Neutrophil (primary cell): ENCODE results near the gene SERPINB7.

ENCODE experiments used
- H3K27ac ChIP-seq: fragments of 200-600 bp; sonication (generic); 2 replicates; pipeline ENCODE4 v1.5.1; 2016; ENCODE audit warnings: mild to moderate bottlenecking, moderate library complexity
- H3K27me3 ChIP-seq: fragments of 200-600 bp; sonication (generic); 2 replicates; pipeline ENCODE4 v1.6.0; 2016; ENCODE audit warnings: mild to moderate bottlenecking
- H3K36me3 ChIP-seq: fragments of 200-600 bp; sonication (generic); 2 replicates; pipeline ENCODE4 v1.5.1; 2017
- H3K4me1 ChIP-seq, 2 experiments: fragments of 200-600 bp in 1 of 2; sonication (generic) in 1 of 2; 1 replicate in 1 of 2; 2 replicates in 1 of 2; pipeline versions ENCODE4 v1.5.1 to v1.6.1; 2013 to 2016; ENCODE audit warnings: low read depth in 1 of 2, low read length in 1 of 2, mild to moderate bottlenecking in 1 of 2, moderate library complexity in 1 of 2; ENCODE audit not compliant: control insufficient read depth in 1 of 2, insufficient read depth in 1 of 2
- H3K4me3 ChIP-seq, 2 experiments: fragments of 200-600 bp in 1 of 2; sonication (generic) in 1 of 2; 1 replicate in 1 of 2; 2 replicates in 1 of 2; pipeline ENCODE4 v1.5.1; 2013 to 2016; ENCODE audit warnings: low read depth in 1 of 2, low read length in 1 of 2, mild to moderate bottlenecking in 1 of 2, moderate library complexity in 1 of 2
- H3K9me3 ChIP-seq: fragments of 200-600 bp; sonication (generic); 2 replicates; pipeline ENCODE4 v1.5.1; 2016
- TF ChIP-seq, protein P1 (sequence below): fragments of 200-600 bp; sonication (generic); IDR thresholded peaks from 2 replicates; pipeline ENCODE4 v1.5.1; 2016; ENCODE audit warnings: antibody characterized with exemption

SERPINB7 gene

GRCh38 chr18:63741769-63742168 lies 33.4 kb upstream of the SERPINB7 start:
- H3K27ac ChIP-seq, result no peak overlapping the region
- H3K9me3 ChIP-seq, result no peaks in the 10 kb centered on the region
- no peaks in the 10 kb centered on the region for H3K4me1 ChIP-seq
- TF ChIP-seq, protein P1, sequence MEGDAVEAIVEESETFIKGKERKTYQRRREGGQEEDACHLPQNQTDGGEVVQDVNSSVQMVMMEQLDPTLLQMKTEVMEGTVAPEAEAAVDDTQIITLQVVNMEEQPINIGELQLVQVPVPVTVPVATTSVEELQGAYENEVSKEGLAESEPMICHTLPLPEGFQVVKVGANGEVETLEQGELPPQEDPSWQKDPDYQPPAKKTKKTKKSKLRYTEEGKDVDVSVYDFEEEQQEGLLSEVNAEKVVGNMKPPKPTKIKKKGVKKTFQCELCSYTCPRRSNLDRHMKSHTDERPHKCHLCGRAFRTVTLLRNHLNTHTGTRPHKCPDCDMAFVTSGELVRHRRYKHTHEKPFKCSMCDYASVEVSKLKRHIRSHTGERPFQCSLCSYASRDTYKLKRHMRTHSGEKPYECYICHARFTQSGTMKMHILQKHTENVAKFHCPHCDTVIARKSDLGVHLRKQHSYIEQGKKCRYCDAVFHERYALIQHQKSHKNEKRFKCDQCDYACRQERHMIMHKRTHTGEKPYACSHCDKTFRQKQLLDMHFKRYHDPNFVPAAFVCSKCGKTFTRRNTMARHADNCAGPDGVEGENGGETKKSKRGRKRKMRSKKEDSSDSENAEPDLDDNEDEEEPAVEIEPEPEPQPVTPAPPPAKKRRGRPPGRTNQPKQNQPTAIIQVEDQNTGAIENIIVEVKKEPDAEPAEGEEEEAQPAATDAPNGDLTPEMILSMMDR, result no peak
- H3K27me3 ChIP-seq, result no peaks in the 10 kb centered on the region
- no peak overlapping the region for H3K4me3 ChIP-seq
- H3K36me3 ChIP-seq, result no peaks in the 10 kb centered on the region

- H3K27ac ChIP-seq, result no peak overlapping the region
- H3K27me3 ChIP-seq, result peaks cover 17% of the 10 kb centered on the region
- TF ChIP-seq, protein P1, result no peak
- H3K4me3 ChIP-seq, result no peak overlapping the region
- H3K36me3 ChIP-seq, result no peaks in the 10 kb centered on the region
- no peaks in the 10 kb centered on the region for H3K4me1 ChIP-seq
- H3K9me3 ChIP-seq, result no peaks in the 10 kb centered on the region
Measured at GRCh38 chr18:63747006-63747405, 28.2 kb upstream of the SERPINB7 start.

DNA sequence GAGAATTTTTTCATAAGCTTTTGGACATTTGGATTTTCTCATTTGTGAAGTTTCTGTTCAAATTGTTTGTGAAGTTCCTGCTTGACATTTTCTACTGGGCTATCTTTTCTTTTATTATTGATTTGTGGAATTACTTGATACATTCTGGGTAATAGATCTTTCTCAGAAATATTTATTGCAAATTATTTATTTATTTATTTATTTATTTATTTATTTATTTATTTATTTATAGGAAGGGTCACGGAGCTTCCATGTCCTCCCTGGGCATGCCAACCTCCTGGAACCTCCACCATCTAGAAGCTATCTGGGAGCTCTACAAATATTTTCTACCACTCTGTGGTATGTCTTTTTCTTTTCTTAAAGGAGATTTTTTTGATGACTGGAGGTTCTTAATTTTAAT lies 25.7 kb upstream of the SERPINB7 start:
- Histone ChIP-seq H3K36me3 (no peaks in the 10 kb centered on the region), H3K27ac (no peak overlapping the region)

GRCh38 chr18:63752636-63753035 lies 22.6 kb upstream of the SERPINB7 start:
- H3K9me3 ChIP-seq, result no peaks in the 10 kb centered on the region
- no peak overlapping the region for H3K4me3 ChIP-seq
- TF ChIP-seq, protein P1, result no peak
- H3K36me3 ChIP-seq, result no peaks in the 10 kb centered on the region
- H3K27me3 ChIP-seq, result peaks cover 32% of the 10 kb centered on the region
- H3K27ac ChIP-seq, result no peak overlapping the region
- H3K4me1 ChIP-seq, result no peaks in the 10 kb centered on the region

More for the DNA sequence above, 25.7 kb upstream of the SERPINB7 start:
- Histone ChIP-seq H3K4me3 (no peak overlapping the region), H3K4me1 (no peaks in the 10 kb centered on the region), H3K27me3 (peaks cover 32% of the 10 kb centered on the region), H3K9me3 (no peaks in the 10 kb centered on the region)
- TF ChIP-seq, protein P1, result no peak

DNA sequence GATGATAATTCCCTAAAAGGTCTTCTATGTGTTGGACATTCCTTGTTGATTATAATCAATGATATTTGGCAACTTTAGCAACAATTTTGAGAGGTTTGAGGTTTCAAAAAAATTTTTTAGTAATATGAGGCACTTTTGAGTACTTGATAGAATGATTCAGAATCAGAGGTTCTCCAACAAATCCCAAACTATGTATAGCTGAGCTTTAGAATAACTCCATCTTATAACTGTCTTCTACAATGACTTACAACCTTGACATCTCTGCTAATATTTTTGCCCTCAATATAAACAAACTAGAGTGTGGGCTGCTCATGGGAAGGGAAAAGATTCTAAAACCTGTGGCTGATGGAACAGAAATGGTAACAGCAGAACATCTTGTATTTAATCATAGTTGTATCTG lies 21.5 kb upstream of the SERPINB7 start:
- Histone ChIP-seq H3K9me3 (no peaks in the 10 kb centered on the region), H3K4me3 (no peak overlapping the region), H3K27me3 (peaks cover 32% of the 10 kb centered on the region), H3K4me1 (no peaks in the 10 kb centered on the region), H3K27ac (no peak overlapping the region), H3K36me3 (no peaks in the 10 kb centered on the region)
- TF ChIP-seq, protein P1, result no peak

DNA sequence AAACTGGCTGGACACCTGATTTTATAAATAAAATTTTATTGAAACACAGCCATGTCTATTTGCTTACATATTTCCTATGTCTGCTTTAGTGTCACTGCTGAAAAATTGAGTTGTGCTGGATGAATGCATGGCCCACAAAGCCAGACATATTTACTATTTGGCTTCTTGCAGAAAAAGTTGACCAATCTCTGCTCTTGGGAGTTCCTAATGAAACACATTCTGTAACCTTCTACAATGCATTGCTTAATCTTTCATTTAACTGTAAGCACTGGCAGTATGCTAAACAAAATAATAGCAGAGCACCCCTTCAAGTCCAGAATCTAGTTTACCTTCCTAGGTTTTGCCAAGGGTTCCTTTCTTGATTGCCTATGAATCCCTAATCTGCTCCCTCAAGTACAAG lies 17.7 kb upstream of the SERPINB7 start:
- no peak overlapping the region for H3K27ac ChIP-seq
- TF ChIP-seq, protein P1, result no peak
- peaks cover 8% of the 10 kb centered on the region for H3K9me3 ChIP-seq
- no peaks in the 10 kb centered on the region for H3K4me1 ChIP-seq
- peaks cover 9% of the 10 kb centered on the region for H3K27me3 ChIP-seq
- H3K4me3 ChIP-seq, result no peak overlapping the region
- H3K36me3 ChIP-seq, result no peaks in the 10 kb centered on the region
